NCI-H2081 treated with DMSO at 0.1 percent for 48 hours (cell line): Measurements from ENCODE around the gene MB.

Experiments
- DNase-seq: peaks from one replicate; lab custom pipeline; 2025; lab: John Stamatoyannopoulos, UW

MB gene

DNA sequence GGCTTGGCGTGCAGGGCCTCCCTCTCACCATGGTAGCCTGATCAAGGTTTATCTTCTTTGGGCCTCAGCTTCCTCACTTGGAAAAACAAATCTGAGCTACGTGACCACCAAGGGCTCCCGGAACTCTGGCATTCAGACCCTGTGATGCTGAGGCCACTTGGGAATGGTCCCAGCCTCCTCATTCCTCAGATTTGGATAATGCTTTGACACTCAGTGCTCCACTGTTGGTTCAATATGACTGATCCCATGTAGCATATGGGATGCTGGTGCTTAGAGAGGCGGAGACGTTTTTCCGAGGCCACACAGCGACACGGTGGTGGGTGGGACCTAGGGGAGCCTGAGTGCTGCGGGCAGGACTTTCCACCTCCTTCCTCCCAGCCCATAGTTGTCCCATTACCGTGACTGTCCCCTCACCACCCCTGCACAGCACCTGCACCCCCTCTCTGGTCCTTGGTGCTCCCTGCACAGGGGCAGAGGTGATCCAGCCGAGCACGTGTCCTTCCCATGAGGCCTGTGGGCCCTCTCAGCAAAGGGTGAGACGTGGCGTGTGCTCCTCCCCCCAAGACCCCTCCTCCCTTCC is 23.1 kb downstream of the MB start:
- no peak for DNase-seq

DNA sequence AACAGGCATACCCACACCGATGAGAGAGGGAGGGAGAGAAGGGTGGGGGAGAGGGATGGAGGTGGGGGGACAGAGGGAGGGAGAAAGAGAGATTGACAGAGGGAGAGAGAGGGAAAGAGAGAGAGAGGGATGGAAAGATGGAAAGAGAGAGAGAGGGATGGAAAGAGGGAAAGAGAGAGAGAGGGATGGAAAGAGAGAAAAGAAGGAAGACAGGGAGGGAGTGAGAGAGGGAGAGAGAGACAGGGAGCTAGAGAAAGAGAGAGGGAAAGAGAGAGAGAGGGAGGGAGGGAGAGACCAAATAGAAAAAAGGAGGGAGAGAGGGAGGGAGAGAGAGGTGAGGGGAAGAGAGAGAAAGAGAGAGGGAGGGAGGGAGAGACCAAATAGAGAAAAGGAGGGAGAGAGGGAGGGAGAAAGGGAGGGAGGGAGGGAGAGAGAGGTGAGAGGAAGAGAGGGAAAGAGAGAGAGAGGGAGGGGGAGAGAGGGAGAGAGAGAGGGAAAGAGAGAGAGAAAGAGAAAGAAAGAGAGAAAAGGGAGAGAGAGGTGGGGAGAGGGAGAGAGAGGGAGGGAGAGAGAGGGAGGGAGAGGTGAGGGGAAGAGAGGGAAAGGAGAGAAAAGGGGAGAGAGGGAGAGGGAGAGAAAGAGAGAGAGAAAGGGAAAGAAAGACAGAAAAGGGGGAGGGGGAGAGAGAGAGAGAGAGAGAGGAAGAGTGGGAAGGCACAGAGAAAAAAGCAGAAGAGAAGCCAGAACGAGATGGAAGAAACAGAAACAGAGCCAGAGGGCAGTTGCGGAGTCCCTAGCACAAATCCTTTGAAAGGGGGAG is 23.8 kb downstream of the MB start:
- no peak for DNase-seq

DNA sequence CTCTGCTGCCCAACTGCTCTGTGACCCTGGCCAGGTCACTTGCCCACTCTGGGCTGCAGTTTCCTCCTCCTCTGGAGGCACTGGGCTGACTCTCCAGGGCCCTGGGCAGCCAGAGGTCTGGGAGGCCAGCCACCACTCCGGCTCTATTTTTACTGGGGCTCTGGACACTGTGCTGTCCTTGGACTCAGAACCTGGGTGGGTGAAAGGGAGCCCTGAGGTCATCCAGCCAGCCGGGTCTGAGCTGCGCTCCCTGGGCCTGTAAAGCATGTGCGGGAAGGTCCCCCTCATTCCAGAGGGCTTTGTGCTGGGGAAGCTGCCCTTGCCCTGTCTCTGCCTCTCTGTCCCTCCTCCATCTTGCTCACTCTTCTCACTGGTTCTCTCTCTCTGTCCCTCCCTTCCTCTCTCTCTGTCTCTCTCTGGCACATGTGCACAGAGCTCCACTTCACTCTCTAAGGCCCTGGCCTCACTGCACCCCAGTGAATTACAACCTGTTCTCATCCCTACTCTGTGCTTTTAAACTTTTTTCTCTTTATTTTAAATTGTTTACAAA is 24.6 kb downstream of the MB start:
- DNase-seq: no peak

DNA sequence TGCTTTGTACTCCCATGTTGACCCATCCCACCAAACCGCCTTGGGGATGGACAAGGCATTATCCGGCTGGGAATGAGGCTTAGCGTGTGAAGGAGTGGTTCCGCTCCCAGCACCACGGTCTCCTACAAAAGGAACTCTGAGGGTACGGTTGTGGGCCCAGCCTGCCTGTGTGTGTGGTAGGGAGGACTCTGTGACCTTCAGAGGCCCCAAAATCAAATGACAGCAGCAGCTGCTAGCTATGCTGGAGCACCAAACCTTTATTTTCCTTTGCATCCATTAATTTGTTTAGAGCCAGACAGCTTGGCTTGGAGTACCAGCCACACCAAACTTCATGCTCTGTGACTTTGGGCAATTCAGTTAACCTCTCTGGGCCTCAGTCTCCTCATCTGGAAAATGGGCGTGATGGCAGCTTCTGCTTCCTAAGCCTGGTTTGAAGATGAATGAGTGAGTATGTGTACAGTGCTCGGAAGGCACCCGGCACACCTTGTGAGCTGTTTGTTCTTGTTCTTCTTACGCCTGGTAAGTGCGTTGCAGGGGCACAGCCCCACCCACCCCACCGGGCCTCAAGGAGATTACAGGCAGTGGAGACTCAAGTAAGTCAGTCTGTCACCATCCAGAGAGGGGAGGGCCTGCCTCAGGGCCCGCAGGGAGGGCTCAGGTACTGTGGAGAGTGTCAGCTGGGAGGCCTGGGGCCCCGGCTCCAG is 25.3 kb downstream of the MB start:
- no peak for DNase-seq

DNA sequence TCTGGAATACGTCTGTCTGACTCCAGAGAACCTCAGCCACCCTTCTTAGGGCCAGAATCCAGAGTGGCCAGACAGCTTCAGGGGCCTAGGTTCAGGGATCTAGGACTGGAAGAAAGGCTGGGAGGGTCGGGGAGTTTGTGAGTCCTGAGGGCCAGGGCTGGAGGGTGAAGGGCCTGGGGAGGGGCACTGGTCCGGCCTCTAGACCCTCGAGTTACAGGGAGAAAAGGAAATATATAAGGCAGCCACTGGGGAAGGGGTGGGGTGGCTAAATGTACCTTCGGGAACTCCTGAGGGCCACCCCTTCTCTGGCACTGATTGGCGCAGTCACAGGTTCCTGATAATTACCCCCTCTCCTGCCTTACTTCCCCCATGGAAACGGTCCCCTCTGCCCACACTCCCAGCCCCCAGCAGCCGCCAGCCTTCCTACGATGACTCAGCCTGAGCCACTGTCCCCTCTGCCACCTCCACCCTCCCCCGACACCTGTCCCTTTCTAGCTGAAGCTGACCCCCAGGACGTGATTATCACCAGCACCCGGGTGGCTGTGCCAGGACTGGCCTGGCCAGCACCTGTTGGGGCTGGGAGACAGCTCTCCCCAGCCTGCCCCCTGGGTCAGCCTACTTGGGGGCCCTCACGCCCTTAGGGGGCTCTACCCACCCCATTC is 26.4 kb downstream of the MB start:
- no peak for DNase-seq

DNA sequence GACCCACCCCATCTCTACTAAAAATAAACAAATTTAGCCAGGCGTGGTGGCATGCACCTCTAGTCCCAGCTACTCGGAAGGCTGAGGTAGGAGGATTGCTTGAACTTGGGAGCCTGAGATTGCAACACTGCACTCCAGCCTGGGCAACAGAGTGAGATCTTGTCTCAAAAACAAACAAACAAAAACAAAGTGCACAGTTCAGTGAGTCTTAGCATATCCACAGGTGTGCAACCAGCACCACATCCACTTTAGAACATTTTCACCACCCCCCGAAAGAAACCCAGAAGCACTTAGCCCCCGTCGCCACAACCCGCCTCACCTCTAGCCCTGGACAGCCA is 27.4 kb downstream of the MB start:
- no peak for DNase-seq

DNA sequence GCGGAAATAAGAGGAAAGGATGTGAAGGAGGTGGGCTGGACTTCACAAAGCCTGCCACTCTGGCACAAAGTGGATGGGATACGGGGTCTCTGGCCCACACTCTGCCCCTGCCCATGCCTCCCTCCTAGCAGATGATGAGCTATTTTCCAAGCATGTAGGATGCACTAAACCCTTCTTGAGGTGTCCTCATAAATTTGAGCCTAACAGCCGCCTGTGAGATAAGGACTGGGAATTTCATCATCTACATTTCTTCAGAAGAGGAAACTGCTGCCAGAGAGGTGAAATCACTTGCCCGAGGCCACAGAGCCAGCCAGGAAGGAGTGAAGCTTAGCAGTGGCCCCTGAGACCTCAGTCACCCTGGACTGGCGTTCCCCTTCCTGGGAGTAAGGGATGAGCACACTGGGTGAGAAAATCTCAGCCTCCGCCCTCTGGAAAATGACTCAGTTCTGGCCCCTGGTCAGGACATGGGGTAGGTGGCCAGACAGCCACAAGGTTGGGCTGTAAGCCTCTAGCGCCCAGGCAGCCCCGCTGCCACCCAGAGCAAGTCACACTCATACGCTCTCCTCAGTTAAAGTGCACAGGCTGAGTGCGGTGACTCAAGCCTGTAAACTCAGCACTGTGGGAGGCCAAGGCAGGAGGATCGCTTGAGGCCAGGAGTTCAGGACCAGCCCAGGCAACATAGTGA is 27.9 kb downstream of the MB start:
- DNase-seq: no peak

DNA sequence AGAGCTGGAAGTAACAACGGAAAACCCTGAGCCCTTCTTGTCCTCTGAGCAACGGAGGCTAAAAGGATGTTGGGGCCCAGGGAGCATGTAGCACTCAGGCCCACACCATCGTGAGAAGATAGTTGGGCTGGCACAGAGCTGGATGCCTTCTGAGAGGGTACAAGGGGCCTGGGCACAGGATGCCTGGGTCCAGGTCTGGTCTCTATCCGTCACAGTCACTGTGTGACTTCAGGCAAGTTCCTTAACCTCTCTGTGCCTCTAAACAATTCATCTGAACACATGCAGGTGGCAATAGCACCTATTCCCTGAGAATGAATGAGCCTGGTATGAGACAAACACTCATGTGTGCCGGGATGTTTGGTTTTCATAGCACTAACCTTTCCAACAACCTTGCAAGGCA is 29.2 kb downstream of the MB start:
- DNase-seq: no peak

DNA sequence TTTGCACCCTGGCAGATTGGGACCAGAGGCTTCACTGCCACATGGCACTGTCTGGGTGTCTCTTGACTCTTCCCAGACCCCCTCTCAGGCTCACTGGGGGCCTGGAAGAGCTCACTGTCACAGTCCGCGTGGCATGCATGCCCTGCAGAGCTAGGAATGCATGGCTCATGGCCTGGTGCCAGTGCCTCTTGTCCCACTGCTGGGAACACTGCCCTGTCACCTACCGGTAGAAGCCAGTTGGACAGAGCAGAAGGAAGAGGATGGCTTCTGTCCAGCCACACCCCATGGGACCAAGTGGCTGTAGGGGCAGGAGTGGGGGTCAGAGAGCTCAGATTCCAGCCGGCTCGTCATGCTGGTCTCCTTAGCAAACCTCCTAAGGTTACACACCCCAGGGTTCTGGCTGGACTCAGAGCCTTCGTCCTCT is 29.7 kb downstream of the MB start:
- DNase-seq: no peak

DNA sequence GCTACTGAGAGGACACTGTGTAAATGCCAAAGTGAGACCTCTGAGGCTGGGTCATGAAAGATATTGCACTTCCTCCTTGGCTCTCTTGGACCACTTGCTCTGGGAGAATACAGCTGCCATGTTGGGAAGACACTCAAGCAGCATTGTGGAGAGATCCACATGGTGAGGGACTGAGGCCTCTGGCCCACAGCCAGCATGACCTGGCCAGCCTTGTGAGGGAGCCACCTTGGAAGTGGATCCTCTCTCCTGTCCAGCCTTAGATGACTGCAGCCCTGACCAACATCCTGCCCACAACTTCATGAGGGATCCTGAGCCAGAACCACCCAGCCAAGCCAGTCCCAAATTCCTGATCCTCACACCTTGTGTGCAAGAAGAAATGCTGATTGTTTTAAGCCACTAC is 30.4 kb downstream of the MB start:
- no peak for DNase-seq

DNA sequence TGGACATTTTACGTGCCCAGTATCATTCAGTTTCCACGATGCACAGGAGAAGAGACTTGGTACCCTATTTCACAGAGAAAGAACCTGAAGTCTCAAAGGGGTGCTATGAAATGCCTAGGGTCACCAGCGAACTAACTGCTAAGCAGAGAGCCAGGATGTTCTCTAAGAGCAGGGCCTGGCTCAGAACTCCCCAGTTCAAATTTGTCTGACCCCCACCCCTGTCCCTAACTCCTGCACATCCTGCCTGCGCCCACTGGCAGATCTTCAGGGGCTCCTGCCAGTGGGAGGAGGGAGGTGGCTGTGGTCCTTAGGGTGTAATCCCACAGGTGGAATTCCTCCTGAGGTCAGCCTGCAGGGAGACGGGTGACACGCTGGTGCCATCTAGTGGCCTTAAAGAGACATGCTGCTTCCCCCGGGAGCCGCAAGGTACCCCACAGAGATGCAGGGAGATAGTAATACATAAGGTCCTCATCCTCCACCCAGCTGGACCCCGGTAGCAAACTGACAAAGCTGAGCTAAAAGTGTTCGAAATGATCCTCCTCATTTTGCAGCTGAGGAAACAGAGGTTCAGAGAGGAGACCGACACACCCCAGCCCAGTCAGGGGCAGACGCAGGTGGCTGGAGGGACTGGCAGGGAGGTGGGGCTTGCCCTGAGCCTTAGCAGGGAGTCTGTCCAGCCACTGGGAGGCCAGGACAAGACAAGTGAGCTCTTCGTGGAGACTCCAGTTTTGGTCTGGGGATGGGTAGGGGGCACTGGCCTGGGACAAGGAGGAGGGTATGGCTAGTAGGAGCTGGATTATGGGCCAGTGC is 34.1 kb downstream of the MB start:
- DNase-seq: no peak

DNA sequence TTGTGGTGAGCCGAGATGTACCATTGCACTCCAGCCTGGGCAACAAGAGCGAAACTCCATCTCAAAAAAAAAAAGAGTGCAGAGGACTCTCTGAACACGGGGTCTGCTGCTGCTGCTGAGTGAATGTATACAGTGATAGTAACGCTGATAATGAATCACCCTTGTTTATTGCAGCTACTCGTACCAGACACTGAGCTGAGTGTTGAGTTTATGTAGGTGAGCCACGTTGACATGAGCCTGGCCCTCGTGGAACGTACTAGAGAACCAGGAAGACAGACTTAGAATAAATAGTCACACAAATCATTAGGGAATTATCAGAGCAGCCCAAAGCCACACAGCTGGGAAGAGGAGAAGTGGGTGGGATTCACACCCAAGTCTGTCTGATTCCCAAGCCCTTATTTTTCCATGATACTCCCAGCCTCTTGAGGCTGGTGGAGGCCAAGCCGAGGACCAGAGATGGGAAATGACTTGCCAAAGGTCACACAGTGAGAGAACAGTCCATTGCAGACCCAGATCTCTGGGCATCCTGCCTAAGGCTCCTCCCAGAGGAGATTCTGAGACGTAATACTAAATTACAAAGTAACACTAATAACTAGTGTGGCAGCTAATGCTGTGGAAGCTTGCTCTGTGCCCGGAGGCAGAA is 34.8 kb downstream of the MB start:
- no peak for DNase-seq

DNA sequence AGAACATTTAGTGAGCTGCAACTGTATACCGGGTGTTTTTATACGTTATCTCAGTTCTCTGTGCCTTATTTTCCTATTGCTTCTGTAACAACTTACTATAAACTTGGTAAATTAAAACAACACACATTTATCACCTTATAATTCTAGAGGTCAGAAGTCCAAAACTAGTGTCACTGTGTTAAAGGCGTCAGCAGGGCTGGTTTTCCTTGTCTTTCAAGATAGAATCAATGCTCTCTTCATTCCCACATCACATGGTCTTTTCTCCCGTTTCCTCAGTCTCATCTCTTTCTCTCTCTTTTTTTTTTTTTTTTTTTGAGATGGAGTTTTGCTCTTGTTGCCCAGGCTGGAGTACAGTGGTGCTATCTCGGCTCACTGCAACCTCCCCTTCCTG is 36.1 kb downstream of the MB start:
- no peak for DNase-seq

DNA sequence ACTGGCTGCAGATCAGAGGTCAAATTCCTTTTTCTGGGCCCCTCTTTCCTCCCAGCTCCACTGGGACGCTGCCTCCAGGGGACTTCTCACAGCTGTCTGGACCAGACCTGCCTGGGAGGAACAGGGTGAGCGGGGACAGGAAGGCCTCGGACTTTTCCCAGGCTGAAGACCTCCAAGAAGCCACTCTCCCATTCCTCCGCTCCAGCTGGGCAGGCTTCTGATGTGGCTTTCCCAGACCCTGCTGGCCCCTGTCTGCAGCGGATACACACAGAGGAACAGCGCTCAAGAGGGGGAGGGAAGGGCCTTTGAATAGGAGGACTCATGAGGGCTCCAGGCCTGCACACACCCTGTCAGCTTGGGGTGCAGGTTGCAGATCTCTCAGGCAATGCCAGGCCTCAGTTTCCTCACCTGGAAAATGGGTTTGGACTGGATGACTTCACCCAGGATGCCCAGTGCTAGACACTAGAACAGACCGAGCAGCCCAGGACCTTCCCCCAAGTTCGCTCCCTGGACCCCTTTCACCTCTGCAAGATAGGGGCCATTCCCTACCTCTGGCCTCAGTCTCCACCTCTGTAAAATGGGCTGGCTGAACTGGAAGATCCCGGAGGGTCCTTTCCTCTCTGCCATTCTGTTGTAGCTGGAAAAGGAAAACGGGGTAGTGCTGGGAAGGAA is 36.6 kb downstream of the MB start:
- DNase-seq: no peak

DNA sequence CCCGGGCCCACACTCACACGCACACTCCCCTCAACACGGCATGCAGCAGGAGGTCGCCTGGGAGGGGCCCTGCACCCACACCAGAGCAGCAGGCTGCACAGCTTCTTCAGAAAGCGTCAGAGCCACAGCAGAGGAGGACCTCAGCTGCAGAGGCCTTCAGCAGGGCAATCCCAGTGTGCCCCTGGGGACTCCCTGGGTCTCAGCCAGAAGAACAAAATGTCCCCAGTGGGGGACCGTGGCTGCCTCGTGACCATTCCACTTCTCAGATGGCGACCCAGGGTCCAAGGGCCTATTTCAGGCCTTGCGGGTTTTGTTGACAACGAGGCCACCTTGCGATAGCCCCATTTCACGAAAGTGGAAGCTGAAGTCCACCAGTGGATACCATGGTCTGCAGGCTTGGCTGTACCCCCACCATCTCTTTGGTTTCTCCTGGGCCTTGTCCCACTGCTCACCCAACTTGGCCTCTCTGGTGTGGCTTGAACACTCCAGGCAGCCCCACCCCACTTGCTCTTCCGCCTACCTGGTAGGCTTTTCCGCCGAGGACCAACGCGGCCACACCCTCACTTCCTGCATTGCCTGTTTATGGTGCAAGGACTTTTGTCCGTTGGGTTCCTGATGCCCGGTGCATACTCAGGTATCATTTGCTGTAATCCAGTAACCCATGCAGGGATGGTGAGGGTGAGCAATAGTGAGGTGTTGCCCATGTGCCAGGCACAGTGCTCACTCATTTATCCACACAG is 38.1 kb downstream of the MB start:
- no peak for DNase-seq

DNA sequence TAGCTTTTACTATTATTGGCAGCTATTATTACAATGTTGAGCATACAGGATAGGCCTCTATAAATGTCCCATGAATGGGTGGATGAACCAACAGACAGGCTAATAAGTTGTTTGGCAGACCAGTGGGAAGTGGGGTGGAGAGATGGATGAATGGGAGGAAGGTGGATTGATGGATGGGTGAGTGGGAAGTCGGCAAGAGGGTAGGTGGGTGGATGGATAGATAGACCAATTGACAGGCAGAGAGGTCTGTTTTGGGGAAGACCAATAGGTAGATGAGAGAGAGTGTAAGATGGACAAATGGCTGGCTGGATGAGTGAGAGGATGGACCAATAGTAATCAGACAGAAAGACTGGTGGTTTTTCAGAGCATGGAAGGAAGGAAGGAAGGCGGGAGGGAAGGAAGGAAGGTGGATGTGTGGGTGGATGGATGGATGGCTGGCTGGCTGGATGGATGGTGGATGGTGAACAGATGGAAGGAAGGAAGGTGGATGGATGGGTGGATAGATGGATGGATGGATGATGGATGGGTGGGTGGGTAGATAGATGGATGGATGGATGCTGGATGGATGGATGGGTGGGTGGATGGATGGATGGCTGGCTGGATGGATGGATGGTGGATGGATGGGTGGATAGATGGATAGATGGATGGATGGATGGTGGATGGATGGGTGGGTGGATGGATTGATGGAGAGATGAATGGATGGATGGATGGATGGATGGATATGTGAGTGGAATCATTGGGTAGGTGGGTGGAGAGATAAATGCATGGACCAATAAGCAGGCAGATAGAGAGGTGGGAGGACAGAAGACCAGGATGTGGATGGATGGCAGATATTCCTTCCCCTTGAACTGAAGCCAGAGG is 39.1 kb downstream of the MB start:
- DNase-seq: no peak

DNA sequence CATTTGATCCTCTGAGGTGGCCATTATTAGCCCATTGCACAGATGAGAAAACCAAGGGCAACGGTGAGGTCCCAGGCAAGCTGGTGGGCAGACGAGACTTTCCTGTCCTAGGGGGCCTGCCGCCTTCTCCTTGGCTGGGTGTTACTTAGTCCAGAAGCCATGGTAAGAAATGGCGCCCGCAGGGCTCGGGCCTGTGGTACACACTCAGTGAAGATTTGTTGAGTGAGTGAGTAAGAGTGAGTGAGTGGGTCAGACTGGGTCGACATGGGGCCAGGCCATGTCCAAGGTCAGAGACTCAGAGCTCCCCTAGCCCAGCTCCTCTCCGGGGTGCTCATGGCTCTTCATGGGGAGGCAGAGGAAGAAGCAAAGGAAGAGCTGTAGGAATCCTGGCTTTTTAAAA is 40.5 kb downstream of the MB start:
- DNase-seq: no peak

DNA sequence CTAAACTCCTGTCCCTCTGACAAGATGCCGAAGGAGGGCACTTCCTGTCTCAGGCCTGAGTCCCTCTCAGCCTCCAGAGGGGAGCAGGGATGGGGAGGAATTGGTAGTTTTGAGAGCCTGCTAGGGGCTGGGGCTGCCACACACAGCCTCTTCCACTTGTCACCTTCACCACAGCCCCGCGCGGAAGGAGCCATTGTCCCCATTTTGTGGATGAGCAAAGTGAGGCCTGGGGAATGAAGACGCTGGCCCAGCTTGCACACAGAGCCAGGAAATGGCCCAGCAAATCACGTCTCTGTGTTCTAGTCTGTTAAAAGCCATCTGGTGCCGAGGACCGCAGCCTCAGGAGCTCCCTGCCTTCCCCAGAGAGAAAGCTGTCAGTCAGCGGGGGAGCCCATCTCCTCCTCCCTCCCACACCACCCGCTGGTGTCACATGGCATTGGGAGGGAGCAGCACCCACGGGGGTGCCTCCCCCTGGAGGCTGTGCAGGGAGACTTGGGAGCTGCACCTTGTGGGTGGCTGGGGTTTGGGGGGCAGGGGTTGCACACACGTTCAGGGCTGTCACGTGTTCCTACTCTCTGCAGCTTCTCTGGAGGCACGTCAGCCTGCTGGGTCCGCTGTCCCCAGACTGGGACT is 41.9 kb downstream of the MB start:
- DNase-seq: no peak
